Omental fat pad (tissue), 4 donors: Measurements from ENCODE around the gene LSMEM2. TPM values are rescaled to one million over a fixed set of nuclear protein-coding genes. Genes with fewer than 3 reads are reported as not detected.

Source experiments
- ATAC-seq: fragments of 150-250 bp; one replicate; pipeline ENCODE4 v1.9.1; 2016; ENCODE audit warnings: mild to moderate bottlenecking, moderate library complexity; ENCODE audit not compliant: low FRiP score
- DNase-seq: peaks from one replicate; pipeline ENCODE4 v3.0.0-alpha.2; 2019; ENCODE audit warnings: low spot score
- CTCF ChIP-seq, 3 donors: fragments of 450-650 bp; IDR thresholded peaks; one replicate each; pipeline ENCODE4 v1.5.1; 2016 to 2017; ENCODE audit warnings: antibody characterized with exemption in 3 of 3, mild to moderate bottlenecking in 3 of 3, moderate library complexity in 2 of 3
- total RNA-seq, 4 donors: library from RNA; depleted of rRNA; stranded (reverse); fragments of >200 nt; gene quantifications; one replicate each; pipeline ENCODE4 v1.1.0, GENCODE V29; 2016

Gene LSMEM2
- total RNA-seq, 4 donors from 2014 or later: not detected

DNA sequence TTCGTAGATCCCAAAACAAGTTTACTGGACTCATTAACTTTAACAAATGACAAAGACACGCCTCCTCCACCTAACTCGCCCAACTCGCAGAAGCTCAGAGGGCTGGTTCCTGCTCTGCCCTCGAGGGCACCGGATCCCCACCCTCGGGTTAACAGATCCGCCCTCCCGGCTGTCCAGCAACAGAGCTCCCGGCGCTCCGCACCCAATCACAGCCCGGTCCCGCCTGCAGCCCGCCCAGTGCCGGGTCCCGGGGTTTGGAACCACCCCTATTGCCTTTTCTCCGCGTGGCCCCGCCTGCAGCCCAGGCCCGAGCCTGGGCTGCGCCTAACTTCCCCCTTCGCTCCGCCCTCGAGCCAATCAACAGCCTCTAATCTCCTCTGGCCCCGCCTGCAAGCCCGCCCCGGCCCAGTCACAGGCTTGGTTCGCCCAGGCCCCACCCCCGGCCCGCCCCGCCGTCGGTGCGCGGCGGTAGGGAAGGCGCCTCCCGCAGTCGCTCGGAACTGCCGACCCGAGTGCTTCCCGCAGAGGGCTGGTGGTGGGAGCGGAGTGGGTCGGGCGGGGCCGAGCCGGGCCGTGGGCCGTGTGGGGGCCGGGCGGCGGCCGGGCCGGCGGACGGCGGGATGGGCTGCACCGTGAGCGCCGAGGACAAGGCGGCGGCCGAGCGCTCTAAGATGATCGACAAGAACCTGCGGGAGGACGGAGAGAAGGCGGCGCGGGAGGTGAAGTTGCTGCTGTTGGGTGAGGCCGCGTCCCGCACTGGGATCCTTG is 43.0 kb upstream of the LSMEM2 start, which contains the start of gene GNAI2:
Gene GNAI2 (plus strand): TSS at position 489 of the 768 bp plus-strand sequence. CDS start 132 bp downstream, at position 621.
- peak; percentile 88 for DNase-seq
- no peak for TF ChIP-seq CTCF (IDR thresholded peaks at IDR 0.05)
- ATAC-seq: peak; percentile 98

GRCh38 chr3:50236484-50237132 is 42.3 kb upstream of the LSMEM2 start:
- DNase-seq (no peak), ATAC-seq (no peak)
- TF ChIP-seq CTCF (IDR thresholded peaks at IDR 0.05): no peak

DNA sequence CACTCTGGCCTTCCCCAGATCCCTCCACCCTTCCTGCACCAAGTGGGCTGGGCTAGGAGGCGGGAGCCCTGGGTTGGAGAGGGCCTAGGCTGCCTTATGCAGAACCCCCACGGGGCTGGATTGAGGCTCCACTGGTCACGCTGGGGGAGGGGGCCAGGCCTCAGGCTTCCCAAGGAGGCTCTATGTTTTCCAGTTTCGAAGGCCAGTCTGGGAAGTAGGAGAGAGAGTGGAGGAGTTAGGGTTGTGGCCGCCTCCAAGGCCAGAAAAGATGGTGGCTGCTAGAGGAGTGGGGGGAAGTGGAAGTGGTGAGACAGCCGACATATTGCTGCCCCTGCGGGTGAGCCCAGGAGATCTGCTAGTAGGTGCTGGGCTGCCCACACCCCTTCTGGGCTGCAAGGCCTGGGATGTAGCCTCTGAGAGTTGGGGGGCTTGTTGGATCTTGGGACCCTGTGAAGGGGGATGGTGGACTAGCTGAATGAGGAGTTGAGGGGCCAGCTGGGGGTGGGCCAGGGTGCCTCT is 41.7 kb upstream of the LSMEM2 start:
- DNase-seq (no peak), ATAC-seq (no peak)
- TF ChIP-seq CTCF (IDR thresholded peaks at IDR 0.05): no peak

DNA sequence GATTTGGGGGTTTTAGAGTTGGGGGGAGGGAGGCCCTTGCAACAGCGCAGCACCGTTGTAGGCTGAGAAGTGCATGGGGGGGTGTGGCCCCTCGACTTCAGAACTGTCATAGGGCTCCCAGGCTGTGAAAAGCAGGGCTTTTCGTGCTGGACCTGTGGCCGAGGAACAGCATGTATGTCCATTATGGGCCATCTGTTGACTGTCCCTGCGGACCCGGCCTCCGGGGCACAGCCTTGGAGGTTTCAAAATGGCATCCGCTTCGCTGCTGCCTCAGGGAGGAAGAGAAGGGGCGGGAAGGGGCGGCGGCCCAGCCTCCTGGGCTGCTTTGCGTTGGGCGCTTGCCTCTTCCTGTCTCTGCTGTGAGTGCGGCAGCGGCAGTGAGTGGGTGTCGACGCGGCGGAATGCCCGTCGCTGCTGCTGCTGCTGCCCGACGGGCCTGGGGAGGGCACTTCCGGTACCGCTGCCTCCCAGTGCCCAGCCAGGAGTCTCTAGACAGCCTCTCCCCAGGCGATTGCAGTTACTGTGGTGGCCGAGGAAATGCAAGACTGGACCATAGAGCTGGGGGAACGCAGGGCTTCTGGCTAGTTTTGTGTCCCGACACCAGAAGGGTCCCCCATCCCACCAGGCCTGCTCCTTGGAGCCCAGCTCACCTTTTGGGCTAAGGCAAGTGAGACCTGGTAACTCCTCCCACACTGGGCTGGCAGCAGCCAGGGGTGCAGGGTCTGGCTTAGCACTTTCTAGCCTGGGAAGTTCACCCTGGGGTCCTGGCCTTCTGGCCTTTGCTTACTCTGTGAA is 40.9 kb upstream of the LSMEM2 start:
- ATAC-seq (peak; percentile 35), DNase-seq (no peak)
- TF ChIP-seq CTCF (IDR thresholded peaks at IDR 0.05): no peak

DNA sequence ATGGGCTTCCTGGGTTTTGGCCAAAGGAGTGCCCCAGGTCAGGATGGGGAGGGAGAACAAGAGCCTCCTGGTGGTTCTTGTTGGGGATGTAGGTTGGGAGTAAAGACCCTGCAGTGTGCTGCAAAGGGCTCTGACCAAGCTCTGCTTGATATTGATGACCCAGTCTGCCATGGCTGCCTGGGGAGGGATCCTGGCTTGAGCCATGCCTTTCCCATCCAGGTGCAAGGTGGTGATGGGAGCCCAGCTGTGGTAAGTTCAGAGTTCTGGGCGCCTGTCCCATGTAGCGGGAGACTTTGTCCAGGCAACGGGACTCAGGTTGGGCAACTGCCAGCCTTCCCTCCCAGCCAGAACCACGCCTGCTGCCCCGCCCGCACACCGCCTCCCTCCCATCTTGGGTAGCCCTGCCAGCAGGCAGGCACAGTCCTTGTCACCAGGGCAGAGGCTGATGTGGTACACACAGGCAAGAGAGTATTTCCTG is 40.3 kb upstream of the LSMEM2 start:
- TF ChIP-seq CTCF (IDR thresholded peaks at IDR 0.05): no peak
- ATAC-seq (no peak), DNase-seq (no peak)

DNA sequence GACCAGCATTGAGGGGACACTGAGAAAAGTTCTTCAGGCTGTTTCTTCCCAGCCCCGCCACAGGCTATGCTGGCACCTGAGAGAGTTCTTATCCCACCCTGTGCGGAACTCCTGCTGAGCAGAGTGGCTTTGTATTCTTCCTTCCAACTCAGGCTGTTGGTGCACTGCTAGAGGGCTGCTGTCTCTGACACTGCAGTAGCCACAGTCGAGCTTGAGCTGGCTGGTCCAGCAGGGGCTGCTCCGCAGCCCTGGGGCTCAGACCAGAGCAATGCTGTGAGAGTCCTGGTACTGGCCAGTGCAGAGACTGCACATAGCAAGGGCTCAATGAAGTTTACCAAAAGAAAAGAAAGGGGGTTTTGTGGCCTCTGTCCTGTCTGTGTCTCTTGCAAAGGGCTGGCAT is 39.2 kb upstream of the LSMEM2 start:
- no peak for ATAC-seq
- no peak for TF ChIP-seq CTCF (IDR thresholded peaks at IDR 0.05)
- no peak for DNase-seq
